Measurements from ENCODE around the gene SAMD10. TPM values are rescaled to one million over a fixed set of nuclear protein-coding genes. Genes with fewer than 3 reads are reported as not detected.

Gene SAMD10
- total RNA-seq, 1 donor from 2014 or later: 7.4 TPM

DNA sequence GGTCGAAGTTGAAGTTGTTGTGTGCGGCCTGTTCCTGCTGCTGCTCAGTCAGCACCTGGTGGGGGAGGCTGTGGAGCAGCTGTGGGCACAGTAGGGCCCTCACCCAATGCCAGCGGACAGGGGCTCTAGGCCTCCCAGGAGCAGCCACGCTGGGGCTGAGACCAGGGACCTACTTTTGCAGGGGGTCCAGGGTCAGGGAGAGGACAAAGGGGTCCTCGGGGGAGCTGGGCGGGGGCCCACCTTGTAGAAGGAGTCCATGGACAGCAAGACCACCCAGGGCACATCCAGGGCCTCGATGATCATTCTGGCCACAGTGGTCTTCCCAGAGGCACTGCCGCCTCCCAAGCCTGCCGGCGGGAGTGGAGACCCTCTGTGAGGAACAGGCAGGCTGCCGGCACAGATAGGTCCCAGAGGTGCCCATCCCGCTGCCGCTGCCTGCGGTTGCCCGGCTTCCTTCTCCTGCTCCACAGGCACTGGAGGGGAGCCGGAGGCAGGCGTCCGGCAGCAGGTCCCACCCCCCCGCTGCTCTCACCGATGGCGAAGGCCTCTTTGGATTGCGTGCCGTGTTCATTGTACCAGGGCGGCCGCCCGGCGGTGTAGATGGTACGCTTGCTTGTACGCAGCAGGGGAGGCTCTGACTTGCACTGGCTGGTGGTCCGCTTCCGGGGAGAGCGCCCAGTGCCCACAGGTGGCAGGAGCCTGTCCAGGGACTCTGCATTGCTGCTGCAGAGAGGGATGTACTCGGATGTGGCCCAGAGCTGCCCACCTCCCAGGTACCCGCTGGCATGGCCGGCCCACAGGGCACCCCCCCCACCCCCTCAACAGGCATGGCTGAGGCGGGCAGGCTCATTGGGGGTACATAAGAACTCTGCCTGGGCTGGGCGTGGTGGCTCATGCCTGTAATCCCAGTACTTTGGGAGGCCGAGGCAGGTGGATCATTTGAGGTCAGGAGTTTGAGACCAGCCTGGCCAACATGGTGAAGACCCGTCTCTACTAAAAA, 33.2 kb downstream of the SAMD10 start:
- no peaks in the 10 kb centered on the region for H3K27me3 Mint-ChIP-seq
- TF ChIP-seq CTCF (conservative IDR thresholded peaks at IDR 0.05): no peak
- H3K9me3 Mint-ChIP-seq: no peaks in the 10 kb centered on the region
- DNase-seq (ENCODE audit: extremely low spot score, unreplicated experiment): no peak
- H3K4me3 Mint-ChIP-seq: no peak overlapping the region
- H3K4me1 Mint-ChIP-seq (ENCODE audit: unreplicated experiment): peaks cover 13% of the 10 kb centered on the region
- H3K36me3 Mint-ChIP-seq: no peaks in the 10 kb centered on the region
- H3K27ac Mint-ChIP-seq: no peak overlapping the region

GRCh38 chr20:63945031-63945658, 34.3 kb downstream of the SAMD10 start:
- Mint-ChIP-seq H3K4me1 (ENCODE audit: unreplicated experiment) (peaks cover 13% of the 10 kb centered on the region), H3K4me3 (no peak overlapping the region), H3K27ac (no peak overlapping the region), H3K36me3 (no peaks in the 10 kb centered on the region), H3K9me3 (no peaks in the 10 kb centered on the region), H3K27me3 (no peaks in the 10 kb centered on the region)
- DNase-seq (ENCODE audit: extremely low spot score, unreplicated experiment): no peak
- no peak for TF ChIP-seq CTCF (conservative IDR thresholded peaks at IDR 0.05)

DNA sequence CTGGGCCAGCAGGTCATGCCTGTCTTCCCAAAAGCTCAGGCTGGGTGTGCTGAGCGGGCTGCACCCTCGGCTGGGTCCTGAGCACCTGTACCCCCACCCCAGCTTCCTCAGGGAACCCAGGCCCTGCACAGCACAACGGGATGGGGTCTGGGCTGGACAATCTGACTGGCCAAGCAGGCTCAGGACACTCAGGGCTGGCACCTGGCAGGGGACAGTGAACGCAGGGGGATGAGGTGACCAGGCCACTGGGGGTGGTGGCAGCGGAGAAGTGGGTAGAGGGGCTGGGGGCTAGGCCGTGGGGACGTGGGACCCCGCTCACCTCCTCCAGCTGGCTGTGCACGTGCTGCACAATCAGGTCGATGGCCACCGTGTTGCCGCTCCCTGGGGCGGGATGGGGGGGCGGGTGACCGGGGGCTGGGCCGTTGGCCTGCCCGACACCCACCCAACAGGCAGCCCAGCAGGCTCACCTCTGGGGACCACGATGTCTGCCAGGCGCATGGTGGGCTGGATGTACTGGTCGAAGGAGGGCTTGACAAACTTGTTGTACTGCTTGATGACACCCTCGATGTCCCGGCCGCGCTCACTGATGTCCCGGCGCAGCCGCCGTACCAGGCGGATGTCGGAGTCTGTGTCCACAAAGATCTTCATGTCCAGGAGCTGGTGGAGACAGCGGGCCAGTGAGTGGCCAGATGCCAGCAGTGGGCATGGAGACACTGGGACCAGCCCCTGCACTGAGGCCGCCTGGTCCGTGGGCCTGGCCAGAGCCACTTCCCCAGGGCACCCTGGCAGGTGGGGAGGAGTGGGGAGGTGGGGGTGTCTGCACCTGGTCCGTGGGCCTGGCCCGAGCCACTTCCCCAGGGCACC, 35.1 kb downstream of the SAMD10 start:
- Mint-ChIP-seq H3K27ac (no peak overlapping the region), H3K4me3 (no peak overlapping the region), H3K4me1 (ENCODE audit: unreplicated experiment) (peaks cover 8% of the 10 kb centered on the region), H3K9me3 (no peaks in the 10 kb centered on the region), H3K27me3 (no peaks in the 10 kb centered on the region), H3K36me3 (no peaks in the 10 kb centered on the region)
- no peak for DNase-seq (ENCODE audit: extremely low spot score, unreplicated experiment)
- no peak for TF ChIP-seq CTCF (conservative IDR thresholded peaks at IDR 0.05)

DNA sequence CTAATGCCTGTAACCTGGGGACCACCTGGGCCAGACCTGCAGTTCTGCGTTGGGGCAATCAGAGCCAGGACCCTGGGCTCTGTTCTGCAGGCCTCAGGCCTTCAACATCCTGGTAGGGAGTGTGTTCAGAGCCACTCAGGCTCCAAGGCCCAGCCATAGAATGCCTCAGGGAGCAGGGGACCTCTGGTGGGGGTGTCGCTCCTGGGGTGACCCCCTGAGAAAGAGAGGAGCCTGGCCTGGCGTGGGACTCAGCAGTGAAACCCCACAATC, 35.7 kb downstream of the SAMD10 start:
- H3K9me3 Mint-ChIP-seq: no peaks in the 10 kb centered on the region
- H3K27ac Mint-ChIP-seq: no peak overlapping the region
- H3K27me3 Mint-ChIP-seq: no peaks in the 10 kb centered on the region
- no peak for TF ChIP-seq CTCF (conservative IDR thresholded peaks at IDR 0.05)
- peaks cover 2% of the 10 kb centered on the region for H3K4me1 Mint-ChIP-seq (ENCODE audit: unreplicated experiment)
- no peak overlapping the region for H3K4me3 Mint-ChIP-seq
- no peak for DNase-seq (ENCODE audit: extremely low spot score, unreplicated experiment)
- no peaks in the 10 kb centered on the region for H3K36me3 Mint-ChIP-seq

DNA sequence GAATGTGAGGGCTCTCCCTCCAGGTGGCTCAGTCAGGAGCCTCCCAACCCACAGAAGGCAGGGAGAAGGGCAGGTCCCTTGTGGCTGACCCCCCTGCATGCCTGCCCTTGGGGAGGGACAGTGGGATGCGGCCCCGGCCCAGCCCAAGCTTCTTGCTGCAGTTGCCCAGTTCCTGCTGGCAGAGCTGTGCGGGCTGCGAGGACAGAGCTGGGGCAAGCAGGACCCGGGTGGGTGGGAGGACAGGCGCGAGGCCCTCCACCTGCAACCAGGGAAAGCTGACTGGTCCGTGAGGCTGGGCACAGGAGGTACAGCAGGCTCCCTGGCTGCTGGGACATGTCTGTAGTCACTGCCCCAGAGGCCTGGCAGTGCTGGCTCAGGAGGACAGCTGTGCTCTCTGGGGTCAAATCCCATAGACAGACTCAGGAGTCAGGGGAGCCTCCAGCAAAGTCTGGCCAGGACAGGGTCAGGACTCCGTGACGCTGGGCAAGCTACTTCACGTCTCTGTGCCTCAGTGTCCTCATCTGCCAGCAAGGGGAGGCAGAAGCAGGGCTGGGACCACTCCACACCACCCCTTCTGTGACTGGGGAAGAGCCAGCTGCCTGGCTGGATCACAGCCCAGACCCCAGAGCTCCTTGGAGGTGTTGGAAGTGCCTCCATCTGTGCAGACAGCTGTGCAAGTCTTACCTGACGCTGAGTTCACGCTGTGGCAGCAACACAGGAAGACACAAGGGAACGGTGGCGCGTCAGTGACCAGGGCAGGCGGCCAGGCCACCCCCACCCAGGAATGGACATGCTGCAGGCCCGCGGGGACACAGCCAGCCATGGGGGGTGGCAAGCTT, 36.3 kb downstream of the SAMD10 start:
- no peaks in the 10 kb centered on the region for H3K27me3 Mint-ChIP-seq
- H3K4me3 Mint-ChIP-seq: no peak overlapping the region
- no peaks in the 10 kb centered on the region for H3K9me3 Mint-ChIP-seq
- no peak for DNase-seq (ENCODE audit: extremely low spot score, unreplicated experiment)
- no peak for TF ChIP-seq CTCF (conservative IDR thresholded peaks at IDR 0.05)
- no peaks in the 10 kb centered on the region for H3K36me3 Mint-ChIP-seq
- no peaks in the 10 kb centered on the region for H3K4me1 Mint-ChIP-seq (ENCODE audit: unreplicated experiment)
- H3K27ac Mint-ChIP-seq: peak overlapping the region; percentile 39

Data from type B pancreatic cell (in vitro differentiated cells).